ENCODE results near the gene GNG2.

GNG2 gene
- 172 to 201 reads per million in 2 donors for total RNA-seq

DNA sequence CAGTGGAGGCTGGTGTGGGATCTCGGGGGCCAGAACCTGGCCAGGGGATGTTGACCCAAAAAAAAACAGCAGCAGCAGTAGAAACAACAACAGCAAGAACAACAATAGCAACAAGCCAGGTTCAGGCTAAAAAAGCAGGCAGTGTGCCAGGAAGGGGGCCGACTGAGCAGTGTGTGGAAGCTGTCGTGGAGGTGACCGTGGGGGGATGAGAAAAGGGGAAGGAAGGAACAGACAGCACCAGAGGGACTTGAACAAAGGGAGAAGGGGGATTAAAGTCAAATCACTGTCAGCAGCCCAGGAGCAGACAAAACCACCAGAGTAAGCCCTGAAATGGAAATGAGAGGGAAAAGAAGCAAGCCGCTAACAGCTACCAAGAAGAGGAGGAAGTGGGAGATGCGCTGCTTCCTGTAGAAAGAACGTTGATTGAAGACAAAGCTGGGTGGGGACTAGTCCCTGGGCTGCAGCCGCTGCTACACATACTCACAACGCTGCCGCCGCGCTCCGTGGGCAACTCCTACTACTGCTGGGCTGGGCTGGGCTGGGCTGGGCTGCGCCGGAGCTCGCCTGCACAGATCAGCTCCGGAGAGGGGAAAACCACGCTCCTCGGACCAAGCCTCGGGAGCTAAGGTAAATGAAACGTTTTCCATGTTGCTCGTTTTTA lies at the start of gene GNG2:
GNG2 (plus strand) TSS at position 449 of the 661 bp plus-strand sequence. CDS start 90,067 bp downstream, outside the sequence.
- peak; percentile 72 for DNase-seq

DNA sequence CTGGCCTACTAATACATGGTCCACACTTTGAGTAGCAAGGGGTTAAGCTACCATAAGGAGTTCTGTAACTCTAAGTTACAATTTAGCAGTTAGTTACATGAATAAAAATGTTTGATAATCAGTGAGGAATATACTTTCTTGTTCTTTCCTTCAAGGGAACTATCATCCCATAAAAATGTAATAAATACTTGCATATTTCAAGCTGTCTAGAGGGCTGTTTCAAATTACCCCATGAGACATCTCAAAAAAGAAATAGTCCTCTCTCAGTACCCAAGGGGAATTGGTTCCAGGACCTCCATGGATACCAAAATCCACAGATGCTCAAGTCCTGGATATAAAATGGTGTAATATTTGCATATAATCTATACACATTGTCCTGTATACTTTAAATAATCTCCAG lies 48.7 kb upstream of the GNG2 start:
- no peak for DNase-seq

DNA sequence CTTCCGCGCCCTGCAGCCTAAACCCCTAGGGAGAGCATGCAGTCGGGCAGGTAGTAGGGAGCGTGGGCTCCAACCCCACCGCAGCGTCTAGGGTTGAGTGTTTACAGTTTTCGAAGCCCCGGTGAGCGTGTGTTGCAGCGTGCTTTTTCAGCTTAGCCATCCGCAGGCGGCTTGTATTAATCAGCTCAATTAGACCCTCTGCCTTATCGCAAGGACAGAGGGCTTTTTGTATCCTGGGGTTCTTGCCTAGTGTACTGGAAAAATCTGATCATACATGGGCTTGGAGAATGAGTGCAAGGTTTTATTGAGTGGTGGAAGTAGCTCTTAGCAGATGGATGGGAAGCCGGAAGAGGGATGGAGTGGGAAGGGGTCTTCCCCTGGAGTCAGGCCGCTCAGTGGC lies 44.4 kb upstream of the GNG2 start:
- DNase-seq = no peak

DNA sequence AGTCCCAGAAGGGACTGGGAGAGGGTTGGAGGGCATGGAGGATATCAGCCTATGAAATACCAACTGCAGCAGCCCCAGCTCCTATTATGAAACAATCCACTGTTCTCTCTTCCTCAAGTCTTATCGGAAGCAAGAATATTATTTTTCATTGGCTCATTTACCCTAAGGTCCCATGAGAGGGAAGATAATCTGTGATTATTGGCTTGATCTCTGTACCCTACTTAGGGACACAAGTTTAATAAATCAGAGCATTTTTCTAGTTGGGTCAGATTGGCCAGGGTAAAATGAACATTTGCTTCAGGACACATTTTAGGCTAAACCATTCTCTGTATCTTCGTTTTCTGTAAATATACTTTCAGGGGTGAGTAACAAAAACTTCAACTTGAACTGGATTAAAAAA lies 43.1 kb upstream of the GNG2 start:
- no peak for DNase-seq

DNA sequence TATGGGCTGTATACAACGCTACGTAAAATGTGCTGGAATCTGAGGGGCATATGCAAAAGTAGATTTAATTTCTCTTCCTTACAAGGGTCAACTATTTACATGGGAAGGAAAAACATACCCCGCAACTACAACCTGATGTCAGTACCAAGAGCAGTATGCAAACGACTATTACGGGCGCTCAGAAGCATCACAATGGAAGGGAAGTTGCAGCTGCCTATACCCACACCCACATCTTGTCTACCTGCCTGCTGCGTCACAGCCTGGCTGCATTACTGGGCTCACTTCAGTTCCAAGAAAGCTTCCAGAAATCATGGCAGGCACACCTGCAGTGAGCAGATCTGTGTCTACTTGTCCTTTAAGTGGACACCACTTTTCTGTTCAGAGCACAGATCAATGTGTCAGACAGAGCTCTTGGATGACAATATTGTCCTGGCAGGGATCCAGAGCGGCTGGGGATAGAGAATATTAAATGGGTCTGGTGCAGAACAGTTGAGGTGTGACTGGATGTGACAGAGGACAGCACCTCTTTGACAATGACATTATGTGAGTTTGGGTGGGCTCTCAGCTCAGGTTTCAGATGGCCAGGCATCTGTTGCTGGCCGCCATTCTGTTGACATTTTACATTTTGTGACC lies 41.5 kb upstream of the GNG2 start:
- DNase-seq = no peak

DNA sequence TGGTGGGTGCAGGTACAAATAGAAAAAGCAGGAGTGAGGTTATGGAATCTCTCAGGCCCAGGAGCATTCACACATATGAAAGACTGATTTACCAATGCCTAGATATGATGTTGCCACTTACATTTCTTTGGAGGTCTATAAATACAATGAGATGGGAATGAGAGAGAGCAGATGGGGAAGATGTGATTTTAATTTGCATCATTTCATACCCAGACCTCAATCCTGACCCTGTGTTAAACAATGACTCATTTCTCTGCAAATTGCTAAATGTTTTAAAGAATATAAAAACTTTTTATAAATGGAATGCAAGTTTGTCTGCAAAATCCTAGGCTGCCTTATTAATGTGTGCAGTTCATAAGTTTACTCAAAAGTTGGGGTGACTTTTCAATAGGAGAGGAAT lies 38.6 kb upstream of the GNG2 start:
- no peak for DNase-seq

DNA sequence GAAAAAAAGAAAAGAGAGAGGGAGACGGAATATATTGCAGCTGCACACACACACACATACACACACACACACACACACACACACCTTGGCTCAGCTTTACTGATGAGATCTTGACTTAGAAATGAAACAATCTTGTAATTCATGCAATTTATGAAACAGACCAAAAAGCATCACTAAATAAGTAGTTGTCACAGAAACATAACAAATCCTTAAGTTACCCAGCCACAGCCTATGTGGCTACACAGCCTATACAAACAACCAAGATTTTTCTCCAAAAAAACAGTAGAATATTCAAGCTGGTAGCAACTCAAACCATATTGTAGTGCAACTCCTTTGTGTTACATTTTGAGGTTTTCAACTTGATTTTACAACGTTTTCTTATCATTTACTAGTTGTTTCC lies 37.9 kb upstream of the GNG2 start:
- no peak for DNase-seq

DNA sequence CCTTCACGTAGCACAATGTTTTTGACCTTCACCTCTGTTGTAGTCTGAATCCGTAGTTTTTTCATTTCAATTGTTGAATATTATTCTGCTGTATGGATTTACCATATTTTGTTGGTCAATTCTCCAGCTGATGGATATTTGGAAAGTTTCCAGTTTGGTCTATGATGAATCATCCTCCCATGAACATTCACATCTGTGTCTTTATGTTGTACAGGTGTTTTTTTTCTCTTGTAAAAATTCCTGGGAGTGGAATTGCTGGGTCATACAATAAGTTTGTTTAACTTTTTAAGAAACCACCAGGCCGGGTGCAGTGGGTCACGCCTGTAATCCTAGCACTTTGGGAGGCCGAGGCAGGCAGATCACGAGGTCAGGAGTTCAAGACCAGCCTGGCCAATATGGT lies 36.7 kb upstream of the GNG2 start:
- no peak for DNase-seq

DNA sequence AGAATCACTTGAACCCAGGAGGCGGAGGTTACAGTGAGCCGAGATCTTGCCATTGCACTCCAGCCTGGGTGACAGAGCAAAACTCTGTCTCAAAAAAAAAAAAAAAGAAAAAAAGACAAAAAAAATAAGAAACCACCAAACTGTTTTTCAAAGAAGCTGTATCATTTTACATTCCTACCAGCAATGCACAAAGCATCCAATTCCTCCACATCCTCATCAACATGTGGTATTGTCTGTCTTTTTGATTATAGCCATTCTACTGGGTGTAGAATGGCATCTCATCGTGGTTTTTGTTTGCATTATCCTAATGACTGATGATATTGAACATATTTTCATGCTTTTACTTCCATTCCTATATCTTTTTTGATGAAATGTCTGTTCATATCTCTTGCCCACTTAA lies 36.2 kb upstream of the GNG2 start:
- no peak for DNase-seq

DNA sequence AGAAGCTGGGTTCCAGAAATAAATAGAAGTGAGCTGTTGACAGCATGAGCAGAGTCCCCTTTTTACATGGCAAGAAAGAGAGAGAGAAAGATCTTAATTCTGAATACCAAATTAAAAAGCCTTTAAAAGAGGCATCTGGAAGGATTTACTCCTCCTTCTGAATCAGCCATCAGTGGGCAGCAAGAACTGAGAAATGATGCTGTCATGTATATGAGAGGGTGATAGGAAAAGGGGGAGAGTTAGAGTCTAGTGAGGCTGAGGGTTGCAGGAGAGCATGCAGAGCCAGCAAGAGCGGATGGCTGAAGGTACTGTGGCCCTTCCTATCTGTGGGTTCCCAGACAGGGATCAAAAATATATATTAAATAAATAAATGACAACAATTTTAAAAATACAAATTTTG lies 34.5 kb upstream of the GNG2 start:
- DNase-seq = no peak

DNA sequence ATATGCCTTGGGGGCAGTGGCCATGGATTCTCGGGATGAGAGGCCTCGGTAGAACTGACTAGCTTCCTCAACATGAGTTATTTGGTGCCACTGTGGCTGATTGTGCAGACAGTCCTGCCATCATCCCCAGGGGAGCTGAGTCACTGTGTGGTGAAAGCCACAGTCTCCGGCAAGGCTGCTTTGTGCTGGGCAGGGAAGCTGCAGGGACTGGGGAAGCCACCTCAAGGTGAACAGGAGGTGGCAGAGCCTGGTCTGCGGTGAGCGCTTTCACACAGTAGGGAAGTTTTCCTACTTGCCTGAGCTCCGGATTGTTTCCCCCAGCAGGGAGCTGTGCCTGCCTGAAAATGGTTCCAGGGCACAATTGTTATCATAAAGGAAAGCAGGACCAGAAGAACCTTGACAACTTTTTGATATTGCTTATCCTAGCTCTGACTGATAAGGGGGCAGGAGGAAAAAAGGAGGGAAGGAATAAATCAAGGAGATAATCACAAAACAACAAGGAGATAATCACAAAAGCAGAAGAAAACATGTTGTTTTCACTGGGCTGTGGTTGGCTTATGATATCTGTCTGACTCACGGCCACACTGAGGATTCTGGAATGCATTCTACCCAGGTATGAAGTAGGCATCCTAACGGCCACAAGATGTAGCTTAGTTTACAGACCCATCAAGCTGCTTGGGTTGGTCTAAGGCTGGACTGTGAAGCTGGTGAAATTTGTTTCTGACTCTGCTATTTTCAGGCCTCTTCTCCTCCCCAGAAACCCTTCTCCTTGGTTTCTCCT lies 32.2 kb upstream of the GNG2 start:
- peak; percentile 24 for DNase-seq

DNA sequence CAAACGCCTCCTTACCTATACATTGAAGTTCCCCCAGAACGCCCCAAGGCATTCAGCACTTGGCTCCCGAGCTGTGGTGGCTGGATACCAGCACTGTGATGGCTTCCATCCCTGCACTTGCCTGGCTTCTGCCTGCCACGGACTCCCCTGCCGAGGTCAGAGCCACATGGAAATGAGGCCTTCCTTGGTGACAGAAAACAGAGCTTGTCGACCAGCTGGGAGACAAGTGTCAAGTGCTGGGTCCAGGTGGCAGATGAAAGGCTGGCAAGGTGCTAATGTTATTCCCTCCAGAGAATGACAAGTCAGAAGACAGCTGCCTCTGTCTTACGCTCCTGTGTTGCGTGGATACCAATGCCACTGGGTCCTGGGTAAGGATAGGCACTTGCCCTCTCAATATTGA lies 26.2 kb upstream of the GNG2 start:
- DNase-seq = no peak

DNA sequence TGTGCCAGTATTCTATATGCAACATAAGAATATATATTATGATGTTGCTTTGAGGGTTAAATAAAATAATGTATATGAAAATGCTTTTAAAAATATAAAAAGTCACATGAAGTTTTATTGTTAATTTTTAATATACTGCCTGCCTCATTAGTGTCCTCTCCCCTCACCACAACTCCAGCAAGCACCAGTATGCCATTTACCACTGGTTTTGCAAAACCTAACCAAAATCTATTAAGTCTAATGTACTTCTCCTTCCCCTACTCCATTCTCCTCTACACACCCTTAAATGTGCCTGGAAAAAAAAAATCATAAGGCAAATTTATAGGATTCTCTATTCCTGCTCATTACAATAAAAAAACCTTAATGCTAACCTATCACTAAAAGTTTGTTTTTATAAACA lies 24.0 kb upstream of the GNG2 start:
- no peak for DNase-seq

DNA sequence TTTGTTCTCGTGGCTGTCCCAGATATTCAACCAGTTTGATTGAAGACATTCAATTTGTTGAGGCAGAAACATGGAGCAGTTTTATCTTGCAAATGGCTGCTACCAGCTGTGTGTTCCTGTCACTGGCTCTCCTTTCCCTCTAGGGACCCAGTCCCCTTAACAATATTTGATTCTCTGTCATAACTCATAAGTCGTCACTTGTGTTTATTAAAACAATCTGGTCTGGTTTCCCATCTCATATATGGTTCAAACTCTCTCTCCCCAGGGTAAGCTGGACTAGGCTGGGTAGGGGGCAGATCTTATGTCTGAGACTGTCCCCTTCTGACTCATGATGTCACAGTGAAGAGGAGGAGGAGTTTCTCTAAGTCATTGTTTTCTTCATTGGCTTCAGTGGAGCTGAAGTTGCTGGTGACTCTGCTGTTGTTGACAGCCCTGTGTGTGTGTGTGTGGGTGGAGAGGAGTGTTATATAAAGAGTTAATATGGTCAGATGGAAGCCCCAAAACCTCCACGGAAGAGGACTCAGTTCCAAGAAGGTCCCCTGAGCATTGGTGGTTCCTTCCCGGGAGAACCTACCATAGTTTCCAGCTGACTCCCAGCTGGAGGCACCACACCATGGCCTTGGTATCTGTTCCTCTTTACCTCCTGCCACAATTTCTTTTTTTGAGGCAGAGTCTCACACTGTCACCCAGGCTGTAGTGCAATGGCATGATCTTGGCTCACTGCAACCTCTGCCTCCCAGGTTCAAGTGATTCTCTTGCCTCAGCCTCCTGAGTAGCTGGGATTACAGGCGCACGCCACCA lies 16.1 kb upstream of the GNG2 start:
- no peak for DNase-seq

DNA sequence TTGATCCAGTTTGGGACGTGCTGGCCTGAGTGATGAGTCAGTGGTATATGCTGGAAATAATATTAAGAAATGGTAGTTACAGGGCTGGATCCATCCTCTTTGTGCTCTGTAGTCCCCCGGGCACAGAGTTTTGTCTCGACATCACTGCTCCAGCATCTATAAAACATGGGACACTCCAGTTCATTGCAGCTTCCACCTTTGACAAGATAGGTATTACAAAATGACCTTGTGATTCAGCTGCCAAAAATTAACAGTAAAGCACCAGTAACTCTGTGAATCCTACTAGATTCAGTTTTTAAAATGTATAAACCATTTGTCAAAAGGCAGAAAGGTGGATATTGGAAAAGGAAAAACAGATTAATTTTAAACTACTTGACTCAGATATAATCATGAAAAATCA lies 14.6 kb upstream of the GNG2 start:
- no peak for DNase-seq

DNA sequence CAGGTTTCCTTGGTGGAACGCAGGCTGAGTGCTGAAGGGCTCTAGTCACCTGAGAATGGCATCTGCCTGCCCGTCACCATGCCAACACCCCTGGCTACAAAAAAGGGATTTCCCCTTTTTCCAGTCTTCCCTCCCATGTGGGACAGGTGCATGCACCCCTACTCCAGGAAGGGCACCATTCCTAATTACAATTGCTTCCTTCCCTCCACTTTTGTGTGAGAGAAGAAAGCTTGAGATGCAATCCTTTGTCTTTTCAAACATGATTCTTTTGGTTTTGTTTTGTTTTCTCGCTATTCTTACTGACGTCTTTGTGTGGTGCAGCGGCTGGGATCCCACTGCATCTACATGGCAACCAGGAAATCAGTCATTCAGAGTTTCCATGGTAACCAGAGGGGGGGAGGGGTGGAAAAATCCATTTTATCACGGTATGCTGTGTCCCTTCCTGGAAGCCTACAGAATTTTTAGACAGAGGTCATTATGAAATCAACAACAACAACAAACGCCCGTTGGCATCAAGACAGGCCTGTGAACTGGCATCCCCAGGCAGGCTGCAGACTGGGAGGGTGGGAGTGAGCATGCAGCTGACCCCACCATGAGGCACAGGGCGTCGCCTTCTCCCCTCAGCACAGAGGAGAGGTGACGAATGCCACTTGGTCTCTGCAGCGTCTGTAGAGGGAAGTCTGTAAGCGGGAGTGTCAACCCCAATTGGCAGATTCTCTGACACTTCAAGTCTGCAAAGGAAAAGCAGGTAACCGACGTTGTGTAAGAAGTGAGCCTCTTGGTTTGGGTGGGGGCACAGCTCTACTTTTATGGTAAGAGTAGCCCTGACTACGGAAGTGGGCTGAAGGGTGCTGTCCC lies 13.6 kb upstream of the GNG2 start:
- DNase-seq = peak; percentile 46

DNA sequence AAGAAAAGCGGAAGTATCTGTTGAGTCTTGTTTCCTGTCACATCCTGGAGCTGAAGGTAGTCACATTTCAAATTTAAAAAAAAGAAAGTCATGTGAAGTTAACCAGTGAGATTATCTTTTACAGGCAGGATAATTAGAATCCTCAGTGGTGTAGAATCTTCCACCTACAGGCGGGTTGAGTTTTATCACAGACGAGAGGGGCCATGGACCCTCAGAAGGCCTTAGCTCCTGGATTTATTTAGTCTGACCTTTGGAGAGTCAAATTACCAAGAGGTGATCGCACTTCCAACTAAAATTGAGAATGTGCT lies 13.0 kb upstream of the GNG2 start:
- DNase-seq = no peak

DNA sequence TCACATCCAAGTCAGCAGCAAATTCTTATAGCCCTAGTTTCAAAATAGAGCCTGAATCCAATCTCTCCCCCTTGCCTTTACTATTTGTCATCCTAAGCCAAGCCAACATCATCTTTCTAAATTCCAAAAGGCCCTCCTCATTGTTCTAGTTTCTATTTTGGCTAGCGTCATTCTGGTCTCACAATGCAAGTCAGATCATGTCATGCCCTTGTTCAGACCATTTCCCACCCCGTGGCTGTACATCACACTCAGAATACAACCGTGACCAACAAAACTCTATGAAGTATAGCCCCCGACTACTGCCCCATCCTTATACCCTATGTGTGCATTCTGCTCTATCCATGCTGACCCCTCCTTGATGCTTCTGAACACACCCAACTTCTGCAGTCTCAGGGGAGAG lies 12.3 kb upstream of the GNG2 start:
- DNase-seq = no peak

DNA sequence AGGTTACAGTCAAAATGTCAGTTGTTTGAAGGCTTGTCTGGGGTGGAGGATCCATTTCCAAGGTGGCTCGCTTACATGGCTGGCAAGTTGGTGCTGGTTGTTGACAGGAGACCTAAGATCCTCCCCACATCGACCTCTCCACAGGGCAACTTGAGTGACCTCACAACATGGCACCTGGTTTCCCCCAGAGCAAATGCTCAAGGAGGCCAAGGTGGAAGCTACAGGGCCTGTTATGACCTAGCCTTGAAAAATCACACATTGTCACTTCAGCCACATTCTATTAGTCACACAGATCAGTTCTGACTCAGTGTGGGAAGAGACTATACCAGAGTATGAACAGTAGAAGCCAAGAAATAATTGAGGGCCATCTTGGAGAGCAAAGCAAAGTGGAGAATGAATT lies 11.3 kb upstream of the GNG2 start:
- DNase-seq = no peak

DNA sequence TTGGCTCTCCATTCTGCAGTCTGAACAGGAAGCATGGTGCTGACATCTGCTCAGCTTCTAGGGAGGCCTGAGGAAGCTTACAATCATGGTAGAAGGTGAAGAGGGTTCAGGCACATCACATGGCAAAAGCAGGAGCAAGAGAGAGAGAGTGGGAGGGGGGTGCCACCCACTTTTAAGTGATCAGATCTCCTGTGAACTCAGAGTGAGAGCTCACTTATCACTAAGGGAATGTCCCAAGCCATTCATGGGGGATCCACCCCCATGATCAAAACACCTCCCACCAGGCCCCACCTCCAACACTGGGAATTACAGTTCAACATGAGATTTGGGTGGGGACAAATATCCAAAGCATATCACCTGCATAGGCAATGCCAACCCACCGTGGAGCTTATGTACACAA lies 9.8 kb upstream of the GNG2 start:
- DNase-seq = no peak

DNA sequence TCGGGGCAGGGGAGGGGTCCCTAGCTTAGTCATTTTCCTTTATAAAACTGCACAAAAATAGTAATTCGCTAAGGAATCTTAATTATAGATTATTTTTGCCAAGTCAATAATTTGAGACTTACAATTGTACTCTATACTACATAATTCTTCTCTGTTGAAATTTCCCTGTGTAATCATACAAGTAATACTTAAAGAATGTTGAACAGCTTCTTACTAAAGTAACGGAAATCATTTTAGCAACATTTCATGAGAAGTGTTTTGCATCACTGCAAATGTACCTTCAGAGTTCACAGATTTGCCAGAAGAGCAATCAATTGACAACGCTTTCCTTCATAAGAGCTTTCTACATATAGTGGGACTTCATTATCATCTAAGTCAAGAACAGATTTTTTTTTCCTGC lies 7.9 kb upstream of the GNG2 start:
- no peak for DNase-seq

DNA sequence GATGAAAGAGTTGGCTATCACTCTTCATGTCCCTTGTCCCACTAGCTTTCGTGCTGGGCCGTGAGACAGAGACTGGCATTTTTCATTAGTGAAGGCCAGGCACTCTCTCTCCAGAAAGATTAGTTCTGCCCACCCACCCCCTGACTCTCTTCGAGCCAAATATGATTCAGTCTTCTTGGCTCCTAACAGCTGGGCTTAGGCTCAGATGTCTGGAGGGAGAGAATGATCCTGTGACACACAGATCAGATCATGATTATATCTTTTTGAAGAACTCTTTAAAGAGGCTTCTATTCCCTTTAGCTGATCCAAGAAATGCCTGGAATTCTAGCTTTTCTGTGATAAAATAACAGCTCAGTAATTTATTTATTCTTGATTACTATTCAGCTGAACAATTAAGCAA lies 5.2 kb upstream of the GNG2 start:
- no peak for DNase-seq
